ENCODE data around the gene ERC2.

Gene ERC2

GRCh38 chr3:55491296-55491816, 976.9 kb downstream of the ERC2 start:
- peak; percentile 89 for DNase-seq (ENCODE audit: low read depth)

GRCh38 chr3:55490276-55490913, 977.9 kb downstream of the ERC2 start:
- DNase-seq (ENCODE audit: low read depth) = no peak

GRCh38 chr3:55489798-55490132, 978.5 kb downstream of the ERC2 start:
- no peak for DNase-seq (ENCODE audit: low read depth)

- DNase-seq (ENCODE audit: low read depth) = peak; percentile 88
Observed at GRCh38 chr3:55488398-55489055, 979.7 kb downstream of the ERC2 start.

- DNase-seq (ENCODE audit: low read depth) = peak; percentile 76
Observed at GRCh38 chr3:55487381-55488241, 980.7 kb downstream of the ERC2 start.

GRCh38 chr3:55486857-55487380, 981.3 kb downstream of the ERC2 start, which contains the start of gene WNT5A:
Gene WNT5A (minus strand): TSS chr3:55487306. CDS start chr3:55486985, 321 bp downstream.
- DNase-seq (ENCODE audit: low read depth) = peak; percentile 72

- DNase-seq (ENCODE audit: low read depth) = peak; percentile 78
Observed at GRCh38 chr3:55486101-55486856, 982.0 kb downstream of the ERC2 start.

GRCh38 chr3:55484801-55485791, 983.2 kb downstream of the ERC2 start:
- DNase-seq (ENCODE audit: low read depth) = peak; percentile 91

- DNase-seq (ENCODE audit: low read depth) = peak; percentile 57
Observed at GRCh38 chr3:55484191-55484689, 984.0 kb downstream of the ERC2 start.

GRCh38 chr3:55483196-55484095, 984.8 kb downstream of the ERC2 start:
- DNase-seq (ENCODE audit: low read depth) = peak; percentile 58

GRCh38 chr3:55482496-55483195, 985.6 kb downstream of the ERC2 start:
- peak; percentile 77 for DNase-seq (ENCODE audit: low read depth)

GRCh38 chr3:55481744-55482495, 986.3 kb downstream of the ERC2 start:
- DNase-seq (ENCODE audit: low read depth) = peak; percentile 85

GRCh38 chr3:55480911-55481743, 987.1 kb downstream of the ERC2 start:
- DNase-seq (ENCODE audit: low read depth) = peak; percentile 80

GRCh38 chr3:55477306-55478303, 990.7 kb downstream of the ERC2 start:
- peak; percentile 74 for DNase-seq (ENCODE audit: low read depth)

- peak; percentile 95 for DNase-seq (ENCODE audit: low read depth)
Observed at GRCh38 chr3:55476515-55476914, 991.8 kb downstream of the ERC2 start.
